Neural cell (in vitro differentiated cells): ENCODE data around the gene DNAJC21. TPM values are rescaled to one million over a fixed set of nuclear protein-coding genes. Genes with fewer than 3 reads are reported as not detected.

Experiments
- H2AFZ ChIP-seq: fragments of 200-600, 300-800 bp; sonication (generic), shearing (Covaris generic); 2 replicates; pipeline ENCODE4 v1.6.0; 2014; ENCODE audit warnings: low read depth, mild to moderate bottlenecking, antibody characterized with exemption, low read length, moderate library complexity
- H3F3A ChIP-seq: fragments of 200-600 bp; shearing (Covaris generic); 2 replicates; pipeline ENCODE4 v1.6.1; 2016; ENCODE audit warnings: mild to moderate bottlenecking, moderate library complexity, mixed read lengths, antibody characterized with exemption, low read length; ENCODE audit not compliant: insufficient read depth, poor library complexity, severe bottlenecking
- H3K27ac ChIP-seq: fragments of 200-600, 300-800 bp; sonication (generic), shearing (Covaris generic); 2 replicates; pipeline ENCODE4 v1.5.1; 2014; ENCODE audit warnings: mild to moderate bottlenecking, low read length, moderate library complexity
- H3K27me3 ChIP-seq: fragments of 300-800, 200-600 bp; sonication (generic), shearing (Covaris generic); 2 replicates; pipeline ENCODE4 v1.6.0; 2014; ENCODE audit warnings: mild to moderate bottlenecking, low read depth, low read length, moderate library complexity; ENCODE audit not compliant: insufficient read depth
- H3K36me3 ChIP-seq: fragments of 300-800, 200-600 bp; sonication (generic), shearing (Covaris generic); 2 replicates; pipeline ENCODE4 v1.5.1; 2014; ENCODE audit warnings: mild to moderate bottlenecking, antibody characterized with exemption, low read length, moderate library complexity; ENCODE audit not compliant: insufficient read depth
- H3K4me2 ChIP-seq: fragments of 300-800, 200-600 bp; sonication (generic), shearing (Covaris generic); 2 replicates; pipeline ENCODE4 v1.6.0; 2014; ENCODE audit warnings: mild to moderate bottlenecking, low read length
- H3K4me3 ChIP-seq: fragments of 300-800, 200-600 bp; sonication (generic), shearing (Covaris generic); 2 replicates; pipeline ENCODE4 v1.5.1; 2014; ENCODE audit warnings: mild to moderate bottlenecking, low read length, moderate library complexity
- H3K79me2 ChIP-seq: fragments of 200-600 bp; shearing (Covaris generic); replicated peaks from 2 replicates; pipeline ENCODE4 v1.6.0; 2014; ENCODE audit warnings: mild to moderate bottlenecking, low read length, moderate library complexity; ENCODE audit not compliant: insufficient read depth
- H3K9ac ChIP-seq: fragments of 300-800, 200-600 bp; sonication (generic), shearing (Covaris generic); 2 replicates; pipeline ENCODE4 v1.6.1; 2016; ENCODE audit warnings: mild to moderate bottlenecking, low read length, mixed read lengths
- H3K9me2 ChIP-seq: fragments of 200-600 bp; shearing (Covaris generic); 2 replicates; pipeline ENCODE4 v1.6.1; 2016; ENCODE audit warnings: mild to moderate bottlenecking, low read length, mixed read lengths; ENCODE audit not compliant: insufficient read depth
- H3K9me3 ChIP-seq: fragments of 200-600, 300-800 bp; sonication (generic), shearing (Covaris generic); 2 replicates; pipeline ENCODE4 v1.6.1; 2016; ENCODE audit warnings: mild to moderate bottlenecking, mixed run types, low read length, moderate library complexity, mixed read lengths
- H4K20me1 ChIP-seq: fragments of 200-600 bp; shearing (Covaris generic); 2 replicates; pipeline ENCODE4 v1.6.1; 2016; ENCODE audit warnings: mild to moderate bottlenecking, mixed run types; ENCODE audit not compliant: insufficient read depth
- CTCF ChIP-seq: fragments of 450-650 bp; IDR thresholded peaks from 2 replicates; pipeline ENCODE4 v1.5.1; 2014; ENCODE audit warnings: antibody characterized with exemption, mild to moderate bottlenecking, moderate library complexity; ENCODE audit not compliant: poor library complexity, severe bottlenecking
- EP300 ChIP-seq: fragments of 450-650 bp; conservative IDR thresholded peaks from 2 replicates; pipeline ENCODE4 v1.6.1; 2014; ENCODE audit warnings: antibody characterized with exemption, mild to moderate bottlenecking, moderate library complexity; ENCODE audit not compliant: poor library complexity, severe bottlenecking
- EZH2 ChIP-seq: fragments of 200-600, 300-800 bp; shearing (Covaris generic), sonication (generic); IDR thresholded peaks from 2 replicates; pipeline ENCODE4 v1.6.1; 2014; ENCODE audit warnings: antibody characterized with exemption, low read length, borderline replicate concordance, mild to moderate bottlenecking; ENCODE audit not compliant: insufficient read depth, poor library complexity, severe bottlenecking
- MXI1 ChIP-seq: fragments of 450-650 bp; conservative IDR thresholded peaks from 2 replicates; pipeline ENCODE4 v1.6.1; 2014; ENCODE audit warnings: antibody characterized with exemption, mild to moderate bottlenecking; ENCODE audit not compliant: poor library complexity, severe bottlenecking
- POLR2AphosphoS5 ChIP-seq: IDR thresholded peaks from 2 replicates; pipeline ENCODE4 v1.6.1; 2012
- RAD21 ChIP-seq: fragments of 450-650 bp; conservative IDR thresholded peaks from 2 replicates; pipeline ENCODE4 v1.6.1; 2014; ENCODE audit warnings: antibody characterized with exemption, mild to moderate bottlenecking, moderate library complexity
- REST ChIP-seq: IDR thresholded peaks from 2 replicates; pipeline ENCODE4 v1.6.1; 2012; ENCODE audit warnings: borderline replicate concordance
- SMC3 ChIP-seq: fragments of 450-650 bp; conservative IDR thresholded peaks from 2 replicates; pipeline ENCODE4 v1.6.1; 2014; ENCODE audit warnings: antibody characterized with exemption, mild to moderate bottlenecking, moderate library complexity; ENCODE audit not compliant: poor library complexity
- TAF1 ChIP-seq: IDR thresholded peaks from 2 replicates; pipeline ENCODE4 v1.6.1; 2012; ENCODE audit warnings: low read depth
- polyA plus RNA-seq: library from polyadenylated mRNA; depleted of rRNA; stranded (reverse); fragments of >200 nt; gene quantifications from 2 replicates; pipeline ENCODE4 v1.2.3, GENCODE V29; 2014

Gene DNAJC21
- polyA plus RNA-seq, 1 donor from 2014 or later = 14.9 TPM

DNA sequence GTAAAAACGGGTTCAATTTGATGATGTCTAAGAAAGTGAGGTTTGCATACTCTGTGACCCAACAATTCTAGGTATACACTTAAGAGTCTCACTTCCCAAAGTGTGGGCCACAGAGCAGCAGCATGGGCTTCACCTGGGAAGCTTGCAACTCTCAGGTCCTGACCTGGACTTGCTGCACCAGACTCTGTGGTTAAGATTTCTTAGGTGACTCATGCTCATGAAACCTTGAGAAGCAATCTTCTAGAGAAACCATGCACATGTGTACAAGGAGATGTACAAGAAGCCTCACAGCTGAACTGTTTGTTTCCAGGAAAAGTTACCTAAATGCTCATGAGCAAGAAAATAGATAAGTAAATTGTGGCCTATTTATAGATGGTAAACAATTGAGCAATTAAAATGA, 30.0 kb downstream of the DNAJC21 start:
- Histone ChIP-seq H4K20me1 (no peaks in the 10 kb centered on the region), H3K4me3 (no peak overlapping the region), H2AFZ (no peak overlapping the region), H3F3A (no peaks in the 10 kb centered on the region), H3K9me3 (no peaks in the 10 kb centered on the region), H3K27ac (no peak overlapping the region), H3K4me2 (no peak overlapping the region), H3K9ac (no peak overlapping the region), H3K36me3 (no peaks in the 10 kb centered on the region), H3K79me2 (no peaks in the 10 kb centered on the region), H3K27me3 (no peaks in the 10 kb centered on the region), H3K9me2 (no peaks in the 10 kb centered on the region)
- TF ChIP-seq SMC3 (no peak), TAF1 (no peak), CTCF (no peak), MXI1 (no peak), REST (no peak), RAD21 (no peak), POLR2AphosphoS5 (no peak), EZH2 (no peak)

DNA sequence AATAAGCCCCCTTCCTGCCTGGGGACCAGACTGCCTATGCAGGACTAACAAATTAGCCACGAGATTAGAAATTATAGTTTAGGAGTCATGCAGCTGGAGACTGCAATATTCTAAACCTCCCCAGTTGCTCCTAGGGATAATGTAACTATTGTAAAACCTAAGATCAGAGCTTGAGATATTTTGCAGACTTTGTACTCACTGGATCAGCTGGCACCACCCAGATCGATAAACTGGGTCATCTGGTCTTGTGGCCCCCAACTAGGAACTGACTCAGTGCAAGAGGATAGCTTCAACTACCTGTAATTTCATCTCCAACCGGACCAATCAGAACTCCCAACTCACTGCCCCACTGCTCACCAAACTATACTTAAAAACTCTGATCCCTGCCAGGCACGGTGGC, 38.2 kb downstream of the DNAJC21 start:
- H3K27me3 ChIP-seq = no peaks in the 10 kb centered on the region
- H2AFZ ChIP-seq = no peak overlapping the region
- no peaks in the 10 kb centered on the region for H3F3A ChIP-seq

More for the DNA sequence above, 38.2 kb downstream of the DNAJC21 start:
- Histone ChIP-seq H3K9me2 (no peaks in the 10 kb centered on the region), H4K20me1 (no peaks in the 10 kb centered on the region), H3K36me3 (no peaks in the 10 kb centered on the region), H3K79me2 (no peaks in the 10 kb centered on the region), H3K27ac (no peak overlapping the region), H3K9me3 (no peaks in the 10 kb centered on the region), H3K9ac (no peak overlapping the region), H3K4me2 (no peak overlapping the region), H3K4me3 (no peak overlapping the region)
- no peak for TF ChIP-seq TAF1
- no peak for TF ChIP-seq CTCF
- no peak for TF ChIP-seq MXI1
- TF ChIP-seq RAD21 = no peak
- no peak for TF ChIP-seq SMC3
- TF ChIP-seq EZH2 = no peak
- no peak for TF ChIP-seq EP300
- no peak for TF ChIP-seq POLR2AphosphoS5
- TF ChIP-seq REST = no peak
